DMS153 (cell line): Measurements from ENCODE around the gene C19orf33.

Source experiments
- DNase-seq: peaks from one replicate; lab custom pipeline; 2025; lab: John Stamatoyannopoulos, UW

C19orf33 gene

GRCh38 chr19:38346837-38347236, 42.8 kb downstream of the C19orf33 start:
- DNase-seq, result no peak

GRCh38 chr19:38350883-38351282, 46.8 kb downstream of the C19orf33 start:
- no peak for DNase-seq

GRCh38 chr19:38351865-38352395, 47.9 kb downstream of the C19orf33 start:
- no peak for DNase-seq

- no peak for DNase-seq
These were observed 48.6 kb downstream of the C19orf33 start for GRCh38 chr19:38352611-38353010.
